Ovary (tissue), 9 donors: ENCODE results near the gene CHMP4A. TPM values are rescaled to one million over a fixed set of nuclear protein-coding genes. Genes with fewer than 3 reads are reported as not detected.
A peak's percentile ranks its signal among the peaks of the same experiment; 100 is the strongest.
"Not testable (repeated sequence)": the region's sequence is repeated elsewhere in the genome, so short reads cannot be mapped to it uniquely, and the experiment has no call there.

ENCODE experiments used
- DNase-seq, 5 donors: peaks; one replicate each; pipeline ENCODE4 v3.0.0-alpha.2; 2019 to 2020
- H3K27ac ChIP-seq, 2 donors: fragments of 200-600 bp; one replicate each; pipeline versions ENCODE4 v1.5.1 to v1.8.0; 2019 to 2022
- H3K27me3 ChIP-seq: fragments of 200-600 bp; one replicate; pipeline ENCODE4 v1.8.0; 2022
- H3K36me3 ChIP-seq: fragments of 200-600 bp; sonication (generic); one replicate; pipeline ENCODE4 v1.5.1; 2019
- H3K4me1 ChIP-seq: one replicate; pipeline ENCODE4 v1.8.1; 2013; ENCODE audit warnings: mild to moderate bottlenecking, moderate library complexity; ENCODE audit not compliant: insufficient read depth
- H3K4me3 ChIP-seq: fragments of 200-600 bp; sonication (generic); one replicate; pipeline ENCODE4 v1.5.1; 2017
- H3K9me3 ChIP-seq, 2 donors: fragments of 200-600 bp in 1 of 2; sonication (generic) in 1 of 2; one replicate each; pipeline versions ENCODE4 v1.5.1 to v1.8.1; 2013 to 2019; ENCODE audit warnings: mild to moderate bottlenecking in 1 of 2, moderate library complexity in 1 of 2
- EP300 ChIP-seq: sonication (generic); formaldehyde crosslinking; IDR thresholded peaks from one replicate; pipeline ENCODE4 v1.6.1; 2017; ENCODE audit warnings: antibody characterized with exemption
- POLR2A ChIP-seq: fragments of 450-650 bp; IDR thresholded peaks from one replicate; pipeline ENCODE4 v1.6.1; 2017; ENCODE audit warnings: antibody characterized with exemption, mild to moderate bottlenecking, moderate library complexity
- WGBS, 3 donors: extraction: QIAGEN DNeasy Blood & Tissue Kit in 1 of 3; methylation state at CpG; one replicate each; pipeline versions ENCODE4 v1.1.5 to v1.1.7; 2013 to 2017; 5-methylcytosine and 5-hydroxymethylcytosine counted together
- intact Hi-C, 4 donors: fragments of 100-400 bp; cut with DNase I; formaldehyde crosslinking; loops; one replicate each; pipeline versions ENCODE4 v1.11.0 to v1.15.1; 2022 to 2023
- polyA plus RNA-seq, 2 donors: library from polyadenylated mRNA; stranded (reverse); fragments of 200-250 nt in 1 of 2; fragments of 350-450 nt in 1 of 2; fragmentation: Illumina TruSeq in 1 of 2; extraction: RNeasy Lipid Tissue Mini Kit (QIAGEN cat#74804) in 1 of 2; gene quantifications; one replicate each; pipeline ENCODE4 v1.2.3, GENCODE V29; 2013 to 2014
- total RNA-seq, 7 donors: library from RNA; depleted of rRNA in 2 of 7; stranded (reverse); fragments of >200 nt in 2 of 7; fragmentation: NEBNext Ultra II Directional in 3 of 7; extraction: Animal tissue kit (Norgen Biotek cat#: 25700) in 3 of 7; gene quantifications; one replicate each; pipeline versions ENCODE4 v1.1.0 to v1.2.4, GENCODE V29; 2016 to 2023
- TF ChIP-seq, protein P1 (sequence below), 3 donors: fragments of 450-650 bp in 2 of 3; fragments of 200-600 bp in 1 of 3; IDR thresholded peaks; one replicate each; pipeline versions ENCODE4 v1.5.1 to v1.8.0; 2016 to 2022; ENCODE audit warnings: antibody characterized with exemption in 3 of 3, mild to moderate bottlenecking in 1 of 3
- donor health status: DM: no; HTN: no; CAD: no; lungs with moderate emphysema.
- donor health status: DM: no; HTN: no; CAD: no.
- donor health status: Bipolar disorder and iron deficiency.
- donor health status: DM: yes; HTN: yes; CAD: no.
- donor health status: DM: no; HTN: no; CAD: no.
- donor health status: DM: yes; HTN: yes; CAD: no.

CHMP4A gene
- total and polyA plus RNA-seq, 9 donors: 26.8 to 105 (median 41.7) TPM

DNA sequence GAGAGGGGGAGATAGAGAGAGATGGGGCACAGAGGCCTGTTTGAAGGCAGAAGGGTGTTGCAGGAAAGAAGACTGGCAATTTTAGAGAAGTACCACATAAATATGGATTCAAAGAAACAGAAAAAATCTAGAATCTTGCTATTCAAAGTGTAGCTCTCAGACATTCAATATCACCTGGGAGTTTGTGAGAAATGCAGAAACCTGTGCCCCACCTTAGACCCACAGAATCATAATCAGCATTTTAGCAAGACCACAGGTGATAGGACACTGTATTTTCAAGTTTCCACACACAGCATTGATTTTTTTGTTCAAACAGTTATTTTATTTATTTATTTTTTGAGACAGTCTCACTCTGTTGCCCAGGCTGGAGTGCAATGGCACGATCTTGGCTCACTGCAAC lies 15.6 kb upstream of the CHMP4A start:
- H3K36me3 ChIP-seq: no peaks in the 10 kb centered on the region
- WGBS, 3 donors: 0 to 94% (median 34%) methylated on average over 1 of the region's 1 CpG
- no peak overlapping the region for H3K4me3 ChIP-seq
- no peak for DNase-seq
- H3K9me3 ChIP-seq: no peaks in the 10 kb centered on the region
- peaks cover 8% of the 10 kb centered on the region for H3K4me1 ChIP-seq
- TF ChIP-seq, protein P1, sequence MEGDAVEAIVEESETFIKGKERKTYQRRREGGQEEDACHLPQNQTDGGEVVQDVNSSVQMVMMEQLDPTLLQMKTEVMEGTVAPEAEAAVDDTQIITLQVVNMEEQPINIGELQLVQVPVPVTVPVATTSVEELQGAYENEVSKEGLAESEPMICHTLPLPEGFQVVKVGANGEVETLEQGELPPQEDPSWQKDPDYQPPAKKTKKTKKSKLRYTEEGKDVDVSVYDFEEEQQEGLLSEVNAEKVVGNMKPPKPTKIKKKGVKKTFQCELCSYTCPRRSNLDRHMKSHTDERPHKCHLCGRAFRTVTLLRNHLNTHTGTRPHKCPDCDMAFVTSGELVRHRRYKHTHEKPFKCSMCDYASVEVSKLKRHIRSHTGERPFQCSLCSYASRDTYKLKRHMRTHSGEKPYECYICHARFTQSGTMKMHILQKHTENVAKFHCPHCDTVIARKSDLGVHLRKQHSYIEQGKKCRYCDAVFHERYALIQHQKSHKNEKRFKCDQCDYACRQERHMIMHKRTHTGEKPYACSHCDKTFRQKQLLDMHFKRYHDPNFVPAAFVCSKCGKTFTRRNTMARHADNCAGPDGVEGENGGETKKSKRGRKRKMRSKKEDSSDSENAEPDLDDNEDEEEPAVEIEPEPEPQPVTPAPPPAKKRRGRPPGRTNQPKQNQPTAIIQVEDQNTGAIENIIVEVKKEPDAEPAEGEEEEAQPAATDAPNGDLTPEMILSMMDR (IDR thresholded peaks at IDR 0.05): no peak
- H3K27ac ChIP-seq: no peak overlapping the region
- intact Hi-C loops: no loop called here
- no peaks in the 10 kb centered on the region for H3K27me3 ChIP-seq

- H3K4me3 ChIP-seq: no peak overlapping the region
- no peak for DNase-seq
- intact Hi-C loops: no loop called here
Measured at GRCh38 chr14:24226473-24226872, 13.2 kb upstream of the CHMP4A start.

GRCh38 chr14:24224618-24225071 lies 11.4 kb upstream of the CHMP4A start:
- intact Hi-C loops: no loop called here
- no peak overlapping the region for H3K4me3 ChIP-seq
- no peaks in the 10 kb centered on the region for H3K4me1 ChIP-seq
- 83 to 89% (median 87%) methylated on average over 7 of the region's 7 CpGs for WGBS, 3 donors
- H3K9me3 ChIP-seq: no peaks in the 10 kb centered on the region
- TF ChIP-seq POLR2A (no peak), EP300 (no peak)
- TF ChIP-seq, protein P1 (IDR thresholded peaks at IDR 0.05): no peak
- no peak overlapping the region for H3K27ac ChIP-seq
- H3K36me3 ChIP-seq: no peaks in the 10 kb centered on the region
- peak in 1 of 5 donors; percentile 19 for DNase-seq
- no peaks in the 10 kb centered on the region for H3K27me3 ChIP-seq

More at GRCh38 chr14:24226473-24226872, 13.2 kb upstream of the CHMP4A start:
- H3K9me3 ChIP-seq: no peaks in the 10 kb centered on the region
- H3K27ac ChIP-seq: no peak overlapping the region
- H3K27me3 ChIP-seq: no peaks in the 10 kb centered on the region
- 77 to 79% (median 77%) methylated on average over 1 of the region's 1 CpG for WGBS, 3 donors
- no peaks in the 10 kb centered on the region for H3K36me3 ChIP-seq
- no peak for TF ChIP-seq EP300
- no peak for TF ChIP-seq POLR2A
- TF ChIP-seq, protein P1 (IDR thresholded peaks at IDR 0.05): no peak
- H3K4me1 ChIP-seq: peaks cover 4% of the 10 kb centered on the region

DNA sequence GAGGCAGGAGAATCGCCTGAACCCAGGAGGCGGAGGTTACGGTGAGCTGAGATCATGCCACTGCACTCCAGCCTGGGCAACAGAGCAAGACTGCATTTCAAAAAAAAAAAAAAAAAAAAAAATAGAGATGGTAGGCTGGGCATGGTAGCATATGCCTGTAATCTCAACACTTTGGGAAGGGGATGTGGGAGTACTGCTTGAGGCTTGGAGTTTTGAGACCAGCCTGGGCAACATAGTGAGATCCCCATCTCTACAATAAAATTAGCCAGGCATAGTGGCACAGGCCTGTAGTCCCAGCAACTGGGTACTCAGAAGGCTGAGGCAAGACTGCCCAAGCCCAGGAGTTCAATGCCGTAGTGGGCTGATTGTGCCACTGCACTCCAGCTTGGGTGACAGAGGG lies 9.7 kb upstream of the CHMP4A start:
- 97 to 99% (median 99%) methylated on average over 4 of the region's 4 CpGs for WGBS, 3 donors
- H3K4me1 ChIP-seq, intact Hi-C loops, H3K9me3 ChIP-seq, H3K27me3 ChIP-seq, H3K36me3 ChIP-seq, H3K4me3 ChIP-seq, H3K27ac ChIP-seq: not testable (repeated sequence)
- peak in 1 of 5 donors; percentile 7 for DNase-seq

DNA sequence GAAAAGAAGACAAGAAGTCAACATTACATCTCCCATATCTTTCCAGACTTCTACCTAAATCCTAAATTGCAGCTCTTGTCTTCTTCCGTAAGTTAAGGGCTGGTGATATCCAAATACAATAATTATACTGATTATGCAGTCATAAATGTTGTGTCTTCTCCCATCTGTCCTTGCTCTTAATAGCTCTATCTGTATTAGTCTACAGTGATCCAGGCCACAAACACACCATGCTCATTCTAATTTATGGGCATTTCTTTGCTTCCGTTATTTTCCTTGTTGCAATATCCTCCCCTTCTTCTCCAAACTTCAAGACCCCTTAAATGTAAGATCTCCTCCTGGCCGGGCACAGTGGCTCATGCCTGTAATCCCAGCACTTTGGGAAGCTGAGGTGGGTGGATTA lies 6.2 kb upstream of the CHMP4A start:
- H3K9me3 ChIP-seq: no peaks in the 10 kb centered on the region
- no peak for DNase-seq
- WGBS, 3 donors: 57 to 61% (median 60%) methylated on average over 3 of the region's 3 CpGs
- no peak overlapping the region for H3K4me3 ChIP-seq
- H3K36me3 ChIP-seq: no peaks in the 10 kb centered on the region
- no peaks in the 10 kb centered on the region for H3K4me1 ChIP-seq
- TF ChIP-seq, protein P1 (IDR thresholded peaks at IDR 0.05): no peak
- TF ChIP-seq EP300: no peak
- no peak for TF ChIP-seq POLR2A
- intact Hi-C loops: no loop called here
- H3K27me3 ChIP-seq: no peaks in the 10 kb centered on the region
- H3K27ac ChIP-seq: no peak overlapping the region
